D721Med (cell line): Measurements from ENCODE around the gene B3GNT4.

Experiments used
- DNase-seq: peaks from one replicate; pipeline ENCODE4 v3.0.0; 2011; ENCODE audit warnings: low spot score; ENCODE audit not compliant: insufficient read length
- FAIRE-seq: peaks from 2 replicates; lab custom pipeline; 2011; peaks lifted over from hg19 to GRCh38; lab: Jason Lieb, UNC
- CTCF ChIP-seq: IDR thresholded peaks from 2 replicates; pipeline ENCODE4 v1.5.1; 2012; ENCODE audit warnings: mild to moderate bottlenecking, control low read depth; ENCODE audit not compliant: insufficient read depth; ENCODE audit errors: missing control alignments

The B3GNT4 gene

DNA sequence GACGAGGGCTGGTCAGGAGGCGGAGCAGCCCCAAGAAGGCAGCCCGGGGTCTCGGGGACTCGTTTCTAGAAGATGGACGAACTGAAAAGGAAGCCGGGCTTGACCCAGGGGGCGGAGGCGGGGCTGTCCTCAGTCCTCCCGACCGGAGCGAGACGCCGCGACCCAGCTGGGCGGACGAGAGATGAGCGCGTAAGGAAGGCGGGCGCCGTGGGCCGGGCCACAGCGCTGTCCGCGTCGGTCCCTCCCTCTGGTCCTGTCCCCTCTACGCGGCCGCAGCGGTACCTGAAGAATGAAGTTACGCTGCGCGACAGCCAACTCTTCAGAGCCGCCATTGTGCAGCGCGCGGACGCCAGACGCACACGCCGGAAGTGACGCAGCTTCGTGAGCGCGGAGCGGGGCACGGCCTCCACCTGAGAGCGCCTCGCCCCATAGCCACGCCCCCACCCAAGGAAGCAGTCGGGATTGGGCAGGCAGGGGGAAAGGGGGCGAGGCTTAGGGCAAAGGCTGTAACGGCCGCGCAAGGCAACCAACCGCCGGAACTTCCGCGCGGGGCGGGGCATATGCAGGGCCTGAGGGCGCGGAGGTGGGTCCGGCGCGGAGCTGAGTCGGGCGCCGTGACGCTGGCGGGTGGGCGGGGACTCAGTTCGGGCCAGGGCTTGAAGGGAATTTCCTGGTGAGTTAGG lies 22.3 kb downstream of the B3GNT4 start, which contains the start of gene DIABLO:
TSS of gene DIABLO (minus strand) at position 370 of the 683 bp plus-strand sequence. CDS start at position 332, 38 bp downstream.
- FAIRE-seq: no peak
- DNase-seq: peak; percentile 45
- TF ChIP-seq CTCF: no peak

GRCh38 chr12:122226366-122227125 lies 23.0 kb downstream of the B3GNT4 start:
- FAIRE-seq: no peak
- no peak for TF ChIP-seq CTCF
- DNase-seq: peak; percentile 40

GRCh38 chr12:122227341-122227740 lies 23.8 kb downstream of the B3GNT4 start:
- no peak for FAIRE-seq
- no peak for DNase-seq
- no peak for TF ChIP-seq CTCF

DNA sequence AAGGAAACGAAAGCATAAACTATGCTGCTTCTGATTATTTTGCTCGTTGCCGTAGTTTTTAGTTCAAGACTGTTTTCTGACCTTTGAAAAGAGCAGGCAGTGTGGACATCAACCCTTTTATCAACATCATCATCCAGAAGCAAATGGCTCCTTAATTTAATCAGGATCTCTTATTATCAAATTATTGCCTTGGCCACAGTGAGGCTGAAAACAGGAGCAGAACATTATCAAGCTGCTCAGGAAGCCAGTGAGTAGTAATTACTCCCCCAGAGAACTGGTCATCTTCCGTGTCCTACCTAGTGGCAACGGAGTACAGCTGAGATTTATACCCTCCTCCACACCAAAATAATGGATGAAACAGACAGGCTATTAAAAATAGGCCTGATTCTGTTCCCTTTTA lies 24.6 kb downstream of the B3GNT4 start:
- FAIRE-seq (no peak), DNase-seq (no peak)

GRCh38 chr12:122230798-122231197 lies 27.3 kb downstream of the B3GNT4 start:
- TF ChIP-seq CTCF: no peak
- FAIRE-seq: no peak
- no peak for DNase-seq

More for the DNA sequence above, 24.6 kb downstream of the B3GNT4 start:
- no peak for TF ChIP-seq CTCF

DNA sequence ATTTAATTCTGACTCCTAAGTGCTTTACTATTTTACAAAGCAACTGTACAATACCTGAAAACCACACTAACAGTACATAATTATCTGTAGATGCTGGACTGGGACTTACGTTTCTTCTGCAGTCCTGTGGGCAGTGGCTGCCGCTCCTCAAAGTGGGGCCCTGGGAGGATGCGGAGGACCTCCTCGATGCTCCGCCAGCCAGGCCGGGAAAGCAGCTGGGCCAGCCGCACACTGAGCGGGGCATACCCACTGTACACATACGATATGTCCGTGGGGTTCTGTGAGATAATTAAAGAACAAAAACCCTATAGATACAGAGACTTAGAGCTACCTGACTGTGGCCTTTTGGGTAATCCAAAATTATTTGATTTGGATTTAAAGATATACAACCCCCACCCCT lies 29.2 kb downstream of the B3GNT4 start:
- DNase-seq (no peak), FAIRE-seq (no peak)
- no peak for TF ChIP-seq CTCF

GRCh38 chr12:122235741-122236140 lies 32.2 kb downstream of the B3GNT4 start:
- FAIRE-seq: no peak
- no peak for DNase-seq
- no peak for TF ChIP-seq CTCF
